Measurements from ENCODE around the gene TMEM243.

Gene TMEM243

DNA sequence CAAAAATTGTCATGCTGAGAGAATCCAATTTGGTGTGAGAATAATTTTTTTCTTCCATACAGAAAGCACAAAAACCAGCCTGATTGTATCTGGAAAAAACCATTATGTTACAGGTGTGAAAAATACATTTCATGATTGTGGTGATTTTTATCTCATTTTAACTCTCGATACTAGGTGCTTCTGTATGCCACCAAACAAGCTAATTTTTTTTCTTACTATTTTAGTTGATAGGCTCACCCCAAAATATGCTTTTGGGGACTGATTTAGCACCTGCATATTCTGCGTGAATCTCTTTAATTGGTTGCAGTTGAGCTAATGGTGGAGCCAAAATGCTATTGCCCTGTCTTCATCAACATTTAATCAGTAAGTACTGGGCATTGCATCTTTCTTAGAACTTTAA is 65.4 kb downstream of the TMEM243 start:
- no peak for DNase-seq

DNA sequence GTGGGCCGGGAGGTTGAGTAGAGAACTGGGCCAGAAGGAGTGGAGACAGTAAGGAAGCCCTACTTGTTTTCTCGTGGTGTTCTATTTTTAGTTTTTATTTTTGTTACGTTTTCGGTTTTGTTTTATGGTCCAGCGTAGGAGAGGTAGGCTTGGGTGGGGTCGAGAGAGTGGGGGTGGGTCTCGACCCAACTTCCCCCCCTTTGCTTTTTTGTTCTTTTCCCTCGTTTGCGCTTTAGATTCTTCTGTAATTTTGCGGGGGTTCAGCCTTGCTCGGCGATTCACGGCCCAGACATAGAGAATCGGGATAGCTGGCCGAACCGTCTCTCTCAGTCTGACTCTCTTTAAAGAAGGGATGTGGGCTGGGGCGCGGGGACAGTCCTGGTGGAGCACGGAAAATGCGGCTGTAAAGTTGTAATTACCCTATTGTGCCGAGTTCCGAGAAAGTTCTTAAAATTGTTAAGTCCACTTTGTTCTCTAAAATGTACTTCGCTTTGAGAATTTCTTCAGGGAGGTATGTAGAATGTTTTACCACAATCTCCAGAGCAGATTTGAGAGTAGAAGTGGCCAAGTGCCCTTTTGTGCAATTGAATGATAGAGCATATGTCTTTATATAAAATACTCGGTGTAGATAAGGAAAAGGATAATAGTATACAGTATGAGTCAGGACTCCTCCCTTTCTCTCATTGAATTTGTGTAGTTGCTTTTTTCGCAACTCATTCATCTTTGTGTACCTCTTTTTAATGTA is 66.5 kb downstream of the TMEM243 start:
- DNase-seq, result peak; percentile 6 to 18

DNA sequence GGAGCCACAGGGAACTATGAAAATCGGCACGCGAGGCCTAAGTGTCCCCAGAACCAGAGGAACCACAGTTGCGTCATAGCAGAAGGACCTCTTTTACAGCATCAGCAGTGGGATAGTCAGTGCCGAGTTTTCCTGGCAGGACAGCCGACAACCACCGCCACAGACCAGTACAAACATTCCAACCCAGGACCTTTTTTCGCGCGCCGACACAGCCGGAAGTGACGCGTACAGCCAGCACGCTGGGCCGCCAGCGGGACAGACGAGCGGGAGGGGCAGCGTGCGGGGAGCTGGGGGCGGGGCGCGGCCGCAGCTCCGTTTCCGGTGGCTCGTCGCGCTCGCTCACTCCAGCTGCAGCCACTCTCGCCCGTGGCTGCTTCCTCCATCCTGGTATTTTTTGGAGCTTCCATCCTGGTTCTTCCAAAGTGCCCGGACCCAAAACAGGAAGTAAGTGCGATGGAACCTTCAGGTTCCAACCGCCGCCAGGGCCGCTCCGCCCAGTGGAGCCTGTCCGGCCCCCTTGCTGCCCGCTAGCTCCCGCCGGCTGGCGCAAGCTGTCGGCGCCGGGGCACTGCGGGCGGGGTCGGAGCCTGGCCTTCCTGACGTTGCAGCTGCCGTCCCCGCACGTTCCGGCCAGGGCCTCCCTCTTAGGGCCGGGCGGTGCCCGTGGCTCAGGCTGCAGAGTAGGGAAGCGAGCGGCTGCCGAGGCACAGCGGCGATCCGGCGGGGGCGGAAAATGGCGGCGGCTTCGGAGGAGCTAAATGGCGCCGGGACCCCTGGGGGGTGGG is 67.2 kb downstream of the TMEM243 start, which contains the start of gene DMTF1:
Gene DMTF1, plus strand, starts transcription at position 342 of the 785 bp plus-strand sequence. CDS start 12,489 bp downstream, outside the sequence.
- peak; percentile 77 to 79 for DNase-seq

DNA sequence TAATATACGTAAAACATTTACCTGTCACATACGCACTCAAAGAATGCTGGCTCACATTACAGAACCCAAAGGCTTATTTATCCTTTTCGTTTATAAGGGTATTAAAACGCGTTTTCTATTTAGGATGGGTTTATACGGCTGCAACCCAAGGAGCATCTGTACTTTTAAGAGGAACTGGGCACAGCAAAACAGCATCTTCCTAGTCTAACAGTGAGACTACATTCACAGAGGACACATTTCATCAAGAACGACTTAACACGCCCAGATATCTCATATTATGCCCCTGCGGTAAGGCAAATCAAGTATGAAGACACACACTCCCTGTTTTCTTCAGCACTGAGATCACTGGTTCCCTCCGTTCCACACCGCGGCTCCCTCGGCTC is 67.8 kb downstream of the TMEM243 start:
- DNase-seq, result no peak

GRCh38 chr7:87151002-87151728 is 68.4 kb downstream of the TMEM243 start:
- DNase-seq, result no peak

GRCh38 chr7:87148332-87148955 is 71.1 kb downstream of the TMEM243 start:
- DNase-seq, result no peak

DNA sequence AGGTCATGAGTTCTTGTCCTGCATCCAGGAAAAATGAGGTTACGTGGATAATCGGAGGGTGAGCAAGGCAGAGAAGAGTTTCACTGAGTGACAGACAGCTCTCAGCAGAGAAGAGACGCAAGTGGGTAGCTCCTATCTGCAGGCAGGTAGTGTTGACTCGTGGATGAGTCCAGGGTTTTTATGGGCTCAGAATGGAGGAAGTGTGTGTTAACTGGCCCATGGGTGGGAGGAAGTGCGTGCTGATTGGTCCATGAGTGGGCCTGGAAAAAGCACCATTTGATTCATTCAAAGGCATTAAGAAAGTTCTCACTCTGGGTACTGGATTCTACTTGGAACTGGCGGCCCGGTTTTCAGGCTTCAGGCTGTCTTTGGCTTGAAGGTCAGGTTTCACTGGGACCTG is 72.0 kb downstream of the TMEM243 start:
- no peak for DNase-seq

GRCh38 chr7:87146740-87147386 is 72.7 kb downstream of the TMEM243 start:
- no peak for DNase-seq
